Measurements from ENCODE around the gene LMO7.
"Not testable (repeated sequence)": the region's sequence is repeated elsewhere in the genome, so short reads cannot be mapped to it uniquely, and the experiment has no call there.

The LMO7 gene

DNA sequence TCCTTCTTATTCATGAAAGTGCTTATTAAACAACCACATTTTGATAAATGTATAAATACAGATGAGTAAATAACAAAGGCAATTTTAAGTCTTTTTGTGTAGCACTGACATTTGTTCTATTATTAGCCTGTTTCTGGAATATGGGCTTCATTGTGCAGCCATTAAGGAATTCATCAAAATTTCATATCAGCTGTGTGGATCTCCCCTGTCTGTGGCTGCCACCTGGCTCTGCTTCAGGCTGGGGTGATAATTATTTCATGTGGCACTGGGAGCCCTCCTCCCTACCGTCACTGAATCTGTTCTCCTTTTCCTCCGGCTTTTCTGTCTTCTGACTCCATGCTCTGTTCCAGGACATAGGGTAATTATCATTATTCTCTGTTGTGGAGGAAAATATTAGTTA, 57.1 kb downstream of the LMO7 start:
- no peaks in the 10 kb centered on the region for H3K9me3 ChIP-seq
- H3K4me1 ChIP-seq: peaks cover 0 to 5% (median 1%) of the 10 kb centered on the region in 4 donors
- intact Hi-C loops (cut with DNase I; ENCODE audit: low total_unique reads): loop anchor here (10.0 kb wide), 3 partner anchors 102 to 1192 kb away; partner anchors contain the start of gene KCTD12
- DNase-seq: no peak
- H3K4me3 ChIP-seq: no peak overlapping the region
- no peaks in the 10 kb centered on the region for H3K27me3 ChIP-seq
- H3K36me3 ChIP-seq: peaks cover 0 to 4% (median 0%) of the 10 kb centered on the region in 3 donors
- no peak overlapping the region for H3K27ac ChIP-seq
- TF ChIP-seq, protein P1, sequence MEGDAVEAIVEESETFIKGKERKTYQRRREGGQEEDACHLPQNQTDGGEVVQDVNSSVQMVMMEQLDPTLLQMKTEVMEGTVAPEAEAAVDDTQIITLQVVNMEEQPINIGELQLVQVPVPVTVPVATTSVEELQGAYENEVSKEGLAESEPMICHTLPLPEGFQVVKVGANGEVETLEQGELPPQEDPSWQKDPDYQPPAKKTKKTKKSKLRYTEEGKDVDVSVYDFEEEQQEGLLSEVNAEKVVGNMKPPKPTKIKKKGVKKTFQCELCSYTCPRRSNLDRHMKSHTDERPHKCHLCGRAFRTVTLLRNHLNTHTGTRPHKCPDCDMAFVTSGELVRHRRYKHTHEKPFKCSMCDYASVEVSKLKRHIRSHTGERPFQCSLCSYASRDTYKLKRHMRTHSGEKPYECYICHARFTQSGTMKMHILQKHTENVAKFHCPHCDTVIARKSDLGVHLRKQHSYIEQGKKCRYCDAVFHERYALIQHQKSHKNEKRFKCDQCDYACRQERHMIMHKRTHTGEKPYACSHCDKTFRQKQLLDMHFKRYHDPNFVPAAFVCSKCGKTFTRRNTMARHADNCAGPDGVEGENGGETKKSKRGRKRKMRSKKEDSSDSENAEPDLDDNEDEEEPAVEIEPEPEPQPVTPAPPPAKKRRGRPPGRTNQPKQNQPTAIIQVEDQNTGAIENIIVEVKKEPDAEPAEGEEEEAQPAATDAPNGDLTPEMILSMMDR (IDR thresholded peaks at IDR 0.05): no peak

DNA sequence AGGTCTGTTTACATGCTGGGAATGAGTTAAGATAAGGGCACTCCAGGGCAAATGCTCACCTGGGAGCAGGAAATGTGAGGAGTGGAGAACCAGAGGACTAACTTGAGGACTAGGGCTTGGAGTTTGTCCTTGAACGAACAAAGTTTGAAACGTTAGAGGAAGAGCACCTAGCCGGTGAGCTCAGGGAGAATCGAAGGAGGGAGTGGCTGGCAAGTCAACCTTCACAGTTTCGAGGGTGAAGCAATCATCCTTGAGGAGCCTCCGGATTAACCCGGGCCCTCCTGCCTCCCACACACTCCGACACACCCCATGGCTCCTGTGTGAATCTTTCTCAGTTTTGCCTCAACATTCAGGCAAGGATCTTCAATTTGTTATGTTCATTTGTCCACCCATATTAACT, 58.6 kb downstream of the LMO7 start:
- H3K27me3 ChIP-seq: no peaks in the 10 kb centered on the region
- peaks cover 0 to 5% (median 1%) of the 10 kb centered on the region in 4 donors for H3K4me1 ChIP-seq
- H3K36me3 ChIP-seq: peaks cover 0 to 4% (median 0%) of the 10 kb centered on the region in 3 donors
- no peak overlapping the region for H3K4me3 ChIP-seq
- intact Hi-C loops (cut with DNase I; ENCODE audit: low total_unique reads): loop anchor here (10.0 kb wide), 3 partner anchors 100 to 1190 kb away; partner anchors contain the start of gene KCTD12
- TF ChIP-seq, protein P1 (IDR thresholded peaks at IDR 0.05): no peak
- no peak overlapping the region for H3K27ac ChIP-seq
- no peaks in the 10 kb centered on the region for H3K9me3 ChIP-seq
- no peak for DNase-seq

DNA sequence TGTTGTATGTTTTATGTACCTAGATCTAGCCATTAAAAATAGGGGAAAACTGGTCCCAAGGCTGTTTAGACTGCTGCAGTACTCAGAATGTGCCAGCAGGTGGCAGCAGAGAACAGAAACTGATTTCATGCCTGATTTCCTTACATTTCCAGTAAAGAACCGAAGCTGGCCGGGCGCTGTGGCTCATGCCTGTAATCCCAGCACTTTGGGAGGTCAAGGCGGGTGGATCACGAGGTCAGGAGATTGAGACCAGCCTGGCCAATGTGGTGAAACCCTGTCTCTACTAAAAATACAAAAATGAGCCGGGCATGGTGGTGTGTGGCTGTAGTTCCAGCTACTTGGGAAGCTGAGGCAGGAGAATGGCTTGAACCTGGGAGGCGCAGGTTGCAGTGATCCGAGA, 59.8 kb downstream of the LMO7 start:
- H3K4me1 ChIP-seq, H3K27me3 ChIP-seq, H3K9me3 ChIP-seq, H3K27ac ChIP-seq, H3K36me3 ChIP-seq, H3K4me3 ChIP-seq: not testable (repeated sequence)
- TF ChIP-seq, protein P1 (IDR thresholded peaks at IDR 0.05): peak; percentile 92 to 96
- DNase-seq: peak; percentile 80 to 86
- intact Hi-C loops (cut with DNase I; ENCODE audit: low total_unique reads): loop anchor here (10.0 kb wide), 3 partner anchors 99 to 1189 kb away; partner anchors contain the start of gene KCTD12

DNA sequence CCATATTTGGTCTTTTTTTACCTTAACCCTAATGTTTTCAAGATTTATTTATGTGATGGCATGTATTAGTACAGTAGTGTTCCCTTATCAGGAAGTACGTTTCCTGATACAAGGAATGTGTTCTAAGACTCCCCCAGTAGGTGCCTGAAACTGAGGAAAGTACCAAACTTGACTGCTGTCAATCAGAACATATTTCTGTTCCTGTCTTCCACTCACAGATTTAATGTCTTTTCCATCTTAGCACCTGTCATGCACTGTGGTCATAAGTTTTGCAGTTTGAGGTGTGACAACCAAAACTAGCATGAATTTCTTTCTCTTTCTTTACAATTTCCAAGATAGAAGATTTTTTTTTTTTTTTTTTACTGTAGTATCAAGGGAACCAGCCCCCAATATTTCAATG, 62.9 kb downstream of the LMO7 start:
- H3K4me3 ChIP-seq: no peak overlapping the region
- peaks cover 0 to 14% (median 4%) of the 10 kb centered on the region in 4 donors for H3K4me1 ChIP-seq
- DNase-seq: no peak
- TF ChIP-seq, protein P1 (IDR thresholded peaks at IDR 0.05): no peak
- no peak overlapping the region for H3K27ac ChIP-seq
- no peaks in the 10 kb centered on the region for H3K36me3 ChIP-seq
- H3K9me3 ChIP-seq: no peaks in the 10 kb centered on the region
- intact Hi-C loops (cut with DNase I; ENCODE audit: low total_unique reads): loop anchor here (10.0 kb wide), 3 partner anchors 96 to 1186 kb away; partner anchors contain the start of gene KCTD12
- no peaks in the 10 kb centered on the region for H3K27me3 ChIP-seq

DNA sequence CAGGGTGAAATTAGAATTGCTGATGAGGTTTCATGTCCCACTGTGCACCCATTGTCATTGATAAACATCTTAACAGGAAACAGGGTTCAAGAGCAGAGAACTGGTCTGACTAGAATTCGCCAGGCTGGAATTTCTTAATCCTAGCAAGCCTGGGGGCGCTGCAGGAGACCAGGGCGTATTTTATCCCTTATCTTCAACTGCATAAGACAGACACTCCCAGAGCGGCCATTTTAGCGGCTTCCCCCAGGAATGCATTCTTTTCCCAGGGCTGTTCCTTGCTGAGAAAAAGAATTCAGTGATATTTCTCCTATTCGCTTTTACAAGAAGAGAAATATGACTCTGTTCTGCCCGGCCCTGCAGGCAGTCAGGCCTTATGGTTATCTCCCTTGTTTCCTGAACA, 63.6 kb downstream of the LMO7 start:
- not testable (repeated sequence) for H3K27me3 ChIP-seq, H3K27ac ChIP-seq, DNase-seq, H3K36me3 ChIP-seq, H3K9me3 ChIP-seq, H3K4me3 ChIP-seq
- H3K4me1 ChIP-seq: peaks cover 0 to 16% (median 8%) of the 10 kb centered on the region in 4 donors
- intact Hi-C loops (cut with DNase I; ENCODE audit: low total_unique reads): loop anchor here (10.0 kb wide), 3 partner anchors 95 to 1185 kb away; partner anchors contain the start of gene KCTD12

DNA sequence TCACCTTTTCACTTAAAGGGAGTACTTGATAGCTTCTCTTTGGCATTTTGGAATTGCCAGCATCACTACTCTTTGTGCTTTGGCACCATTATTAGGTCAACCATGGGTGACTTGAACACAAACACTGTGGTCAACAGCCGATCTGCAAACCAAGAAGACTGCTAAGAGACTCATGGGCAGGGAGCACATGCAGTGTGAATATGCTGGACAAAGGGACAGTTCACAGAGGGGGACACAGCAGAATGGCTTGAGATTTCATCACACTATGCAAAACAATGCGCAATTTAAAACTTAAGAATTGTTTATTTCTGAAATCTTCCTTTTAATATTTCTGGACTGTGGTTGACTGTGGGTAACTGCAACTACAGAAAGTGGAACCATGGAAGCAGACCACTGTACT, 64.4 kb downstream of the LMO7 start:
- intact Hi-C loops (cut with DNase I; ENCODE audit: low total_unique reads): no loop called here
- DNase-seq: no peak
- TF ChIP-seq, protein P1 (IDR thresholded peaks at IDR 0.05): no peak

More for the DNA sequence above, 64.4 kb downstream of the LMO7 start:
- no peak overlapping the region for H3K4me3 ChIP-seq
- H3K27me3 ChIP-seq: no peaks in the 10 kb centered on the region
- no peak overlapping the region for H3K27ac ChIP-seq
- peaks cover 0 to 24% (median 13%) of the 10 kb centered on the region in 4 donors for H3K4me1 ChIP-seq
- no peaks in the 10 kb centered on the region for H3K36me3 ChIP-seq
- H3K9me3 ChIP-seq: no peaks in the 10 kb centered on the region

Data from tibial artery (tissue), 4 donors.